ENCODE measurements around the gene FCER2.

DNA sequence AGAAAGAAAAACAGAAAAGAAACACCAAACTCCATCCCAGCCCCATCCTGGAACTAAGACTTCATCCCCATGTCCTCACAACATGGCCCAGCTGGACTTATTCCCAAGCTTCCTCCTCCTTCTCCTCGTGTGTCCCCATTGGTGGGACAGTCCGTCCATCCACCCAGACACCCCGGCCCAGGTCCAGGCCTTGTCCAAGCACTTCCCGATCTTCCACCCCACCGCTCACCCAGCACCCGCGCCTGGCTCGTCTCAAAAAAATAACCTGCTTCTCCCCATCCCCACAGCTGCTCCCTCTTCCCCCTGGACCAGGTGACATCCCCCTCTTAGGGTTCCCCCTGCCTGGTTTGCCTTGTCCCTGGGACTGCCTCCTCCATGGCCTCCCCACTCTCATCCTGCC is 1.4 kb upstream of the FCER2 start:
- no peak for TF ChIP-seq POLR2A (IDR thresholded peaks at IDR 0.05; ENCODE audit: low read depth, low read length)
- TF ChIP-seq SPI1 (IDR thresholded peaks at IDR 0.05; ENCODE audit: low read depth, low read length): no peak

Data from GM12891 (cell line).